ENCODE data around the gene NDUFA1.
"Not testable (repeated sequence)": the region's sequence is repeated elsewhere in the genome, so short reads cannot be mapped to it uniquely, and the experiment has no call there.

NDUFA1 gene

GRCh38 chrX:119885554-119886428, 14.2 kb downstream of the NDUFA1 start:
- no peak for TF ChIP-seq CTCF (conservative IDR thresholded peaks at IDR 0.05; ENCODE audit: low read depth, low read length)
- peak; percentile 32 for DNase-seq (ENCODE audit: low read depth)
- H3K4me3 ChIP-seq (ENCODE audit: low read depth, low read length), result no peak overlapping the region

DNA sequence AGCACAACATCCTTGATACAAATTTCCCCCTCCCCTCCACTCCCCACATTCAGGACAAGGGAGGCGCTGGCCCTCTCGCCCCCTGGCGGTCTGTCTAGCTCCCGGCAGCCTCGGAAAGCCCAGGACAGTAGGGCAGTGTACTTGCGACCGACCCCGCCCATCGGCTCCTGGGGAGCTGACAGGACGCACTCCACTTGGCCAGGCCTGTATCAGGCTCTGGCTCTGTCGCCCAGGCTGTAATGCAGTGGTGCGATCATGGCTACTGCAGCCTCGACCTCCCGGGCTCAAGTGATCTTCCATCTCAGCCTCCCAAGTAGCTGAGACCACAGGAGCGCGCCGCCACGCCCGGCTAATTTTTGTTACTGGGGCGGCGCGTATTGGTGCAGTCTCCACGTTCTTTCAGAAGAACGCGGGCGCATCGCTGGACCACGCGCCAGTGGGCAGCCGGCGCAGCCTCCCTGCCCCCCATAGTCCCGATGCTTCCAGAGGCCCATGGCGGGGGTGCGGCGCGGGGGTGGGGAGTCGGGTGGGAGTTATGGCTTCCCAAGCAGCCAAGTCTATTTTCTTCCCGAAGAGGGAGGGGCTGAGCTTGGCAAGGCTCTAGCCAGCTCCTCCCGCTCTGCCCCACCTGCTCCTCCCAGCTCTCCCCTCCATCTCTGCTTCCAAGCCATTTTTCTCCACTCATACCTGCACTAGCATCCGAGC, 16.2 kb downstream of the NDUFA1 start:
- peak overlapping the region; percentile 37 for H3K4me3 ChIP-seq (ENCODE audit: low read depth, low read length)
- TF ChIP-seq CTCF (conservative IDR thresholded peaks at IDR 0.05; ENCODE audit: low read depth, low read length), result peak; percentile 68
- peak; percentile 50 for DNase-seq (ENCODE audit: low read depth)

DNA sequence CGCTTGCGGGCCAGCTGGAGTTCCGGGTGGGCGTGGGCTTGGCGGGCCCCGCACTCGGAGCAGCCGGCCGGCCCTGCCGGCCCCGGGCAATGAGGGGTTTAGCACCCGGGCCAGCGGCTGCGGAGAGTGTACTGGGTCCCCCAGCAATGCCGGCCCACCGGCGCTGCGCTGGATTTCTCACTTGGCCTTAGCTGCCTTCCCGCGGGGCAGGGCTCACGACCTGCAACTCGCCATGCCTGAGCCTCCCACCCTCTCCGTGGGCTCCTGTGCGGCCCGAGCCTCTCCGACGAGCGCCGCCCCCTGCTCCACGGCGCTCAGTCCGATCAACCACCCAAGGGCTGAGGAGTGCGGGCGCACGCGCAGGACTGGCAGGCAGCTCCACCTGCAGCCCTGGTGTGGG, 19.0 kb downstream of the NDUFA1 start:
- DNase-seq (ENCODE audit: low read depth), result not testable (repeated sequence)

GRCh38 chrX:119891961-119892692, 20.5 kb downstream of the NDUFA1 start:
- H3K4me3 ChIP-seq (ENCODE audit: low read depth, low read length); DNase-seq (ENCODE audit: low read depth): not testable (repeated sequence)

More for the DNA sequence above, 19.0 kb downstream of the NDUFA1 start:
- not testable (repeated sequence) for H3K4me3 ChIP-seq (ENCODE audit: low read depth, low read length)

GRCh38 chrX:119895843-119896326, 24.3 kb downstream of the NDUFA1 start, which contains the start of gene AKAP14:
AKAP14 (plus strand) TSS chrX:119895893; CDS start chrX:119903224, 7,331 bp downstream.
- H3K4me3 ChIP-seq (ENCODE audit: low read depth, low read length), result no peak within 1 kb of the TSS
- peak; percentile 42 for DNase-seq (ENCODE audit: low read depth)
- no peak for TF ChIP-seq CTCF (conservative IDR thresholded peaks at IDR 0.05; ENCODE audit: low read depth, low read length)

GRCh38 chrX:119899125-119899524, 27.5 kb downstream of the NDUFA1 start:
- TF ChIP-seq CTCF (conservative IDR thresholded peaks at IDR 0.05; ENCODE audit: low read depth, low read length), result no peak
- no peak overlapping the region for H3K4me3 ChIP-seq (ENCODE audit: low read depth, low read length)
- DNase-seq (ENCODE audit: low read depth), result no peak

GRCh38 chrX:119900976-119901375, 29.3 kb downstream of the NDUFA1 start:
- H3K4me3 ChIP-seq (ENCODE audit: low read depth, low read length), result no peak overlapping the region
- no peak for DNase-seq (ENCODE audit: low read depth)
- TF ChIP-seq CTCF (conservative IDR thresholded peaks at IDR 0.05; ENCODE audit: low read depth, low read length), result no peak

All from choroid plexus epithelial cell (primary cell).